Stimulated activated CD8-positive, alpha-beta memory T cell treated with anti-CD3 and anti-CD28 coated beads, Interleukin-7, amount 100 ng/mL, for 4 hours (primary cell): ENCODE data around the gene MYH16.
"Not testable (repeated sequence)": the region's sequence is repeated elsewhere in the genome, so short reads cannot be mapped to it uniquely, and the experiment has no call there.

Source experiments
- DNase-seq, 2 donors: peaks; one replicate each; pipeline ENCODE4 v3.0.0-alpha.2; 2020; ENCODE audit warnings: low read depth in 2 of 2

The MYH16 gene

DNA sequence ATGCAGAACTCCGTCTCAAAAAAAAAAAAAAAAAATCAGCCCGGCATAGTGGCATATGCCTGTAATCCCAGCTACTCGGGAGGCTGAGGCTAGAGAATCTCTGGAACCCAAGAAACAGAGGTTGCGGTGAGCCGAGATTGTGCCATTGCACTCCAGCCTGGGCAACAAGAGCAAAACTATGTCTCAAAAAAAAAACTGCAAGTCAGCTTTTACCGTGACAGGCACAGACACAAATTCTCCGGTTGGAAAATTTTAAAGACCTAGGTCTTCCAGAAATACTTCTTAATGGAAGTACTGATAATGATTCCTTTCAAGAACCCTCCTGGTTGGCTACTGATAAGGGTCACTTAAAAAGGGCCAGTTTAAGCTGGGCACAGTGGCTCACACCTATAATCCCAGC, 82.5 kb downstream of the MYH16 start:
- DNase-seq, result no peak

DNA sequence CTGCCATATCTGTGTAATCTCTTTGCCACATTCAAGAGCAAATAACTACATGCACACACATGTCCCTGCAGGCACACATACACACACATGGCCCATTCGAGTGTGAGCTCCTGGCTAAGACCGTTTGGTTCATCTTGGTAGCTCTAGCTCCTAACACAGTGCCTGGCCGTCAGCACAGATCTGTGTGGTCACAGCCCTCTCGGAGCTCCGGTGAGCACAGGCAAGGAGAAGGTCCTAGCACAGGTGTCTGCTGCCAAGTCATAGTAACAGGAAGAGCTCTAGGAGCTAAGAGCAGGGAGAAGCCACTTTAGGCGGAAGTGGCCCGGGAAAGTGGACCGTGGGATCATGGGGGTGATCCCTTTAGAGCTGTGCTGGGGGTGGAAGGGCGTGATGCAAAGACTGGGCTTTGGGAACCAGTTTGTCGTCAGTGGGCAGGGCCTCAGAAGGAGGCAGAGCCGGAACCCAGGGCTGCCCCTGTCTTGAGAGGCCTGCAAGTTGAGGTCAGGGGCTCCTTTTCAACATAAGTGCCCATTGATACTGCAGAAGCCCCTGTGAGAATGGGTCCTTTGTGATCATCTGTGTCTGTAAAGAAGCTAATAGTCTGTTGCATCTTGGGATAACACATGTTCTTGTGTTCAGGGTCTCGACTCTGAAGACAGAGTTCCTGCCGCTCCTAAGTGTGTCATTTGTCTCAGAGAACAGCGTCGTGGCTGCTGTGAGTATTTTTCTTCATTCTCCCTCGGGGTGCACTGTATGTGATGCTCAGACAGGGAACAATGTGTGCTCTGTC, 85.3 kb downstream of the MYH16 start:
- no peak for DNase-seq

DNA sequence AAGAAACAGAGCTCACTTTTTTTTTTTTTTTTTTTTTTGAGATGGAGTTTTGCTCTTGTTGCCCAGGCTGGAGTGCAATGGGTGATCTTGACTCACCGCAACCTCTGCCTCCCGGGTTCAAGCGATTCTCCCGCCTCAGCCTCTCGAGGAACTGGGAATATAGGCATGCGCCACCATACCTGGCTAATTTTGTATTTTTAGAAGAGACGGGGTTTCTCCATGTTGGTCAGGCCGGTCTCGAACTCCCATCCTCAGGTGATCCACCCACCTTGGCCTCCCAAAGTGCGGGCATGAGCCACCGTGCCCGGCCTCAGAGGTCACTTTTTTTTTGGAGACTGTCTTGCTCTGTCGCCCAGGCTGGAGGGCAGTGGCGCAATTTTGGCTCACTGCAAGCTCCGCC, 85.9 kb downstream of the MYH16 start:
- DNase-seq, result not testable (repeated sequence)

DNA sequence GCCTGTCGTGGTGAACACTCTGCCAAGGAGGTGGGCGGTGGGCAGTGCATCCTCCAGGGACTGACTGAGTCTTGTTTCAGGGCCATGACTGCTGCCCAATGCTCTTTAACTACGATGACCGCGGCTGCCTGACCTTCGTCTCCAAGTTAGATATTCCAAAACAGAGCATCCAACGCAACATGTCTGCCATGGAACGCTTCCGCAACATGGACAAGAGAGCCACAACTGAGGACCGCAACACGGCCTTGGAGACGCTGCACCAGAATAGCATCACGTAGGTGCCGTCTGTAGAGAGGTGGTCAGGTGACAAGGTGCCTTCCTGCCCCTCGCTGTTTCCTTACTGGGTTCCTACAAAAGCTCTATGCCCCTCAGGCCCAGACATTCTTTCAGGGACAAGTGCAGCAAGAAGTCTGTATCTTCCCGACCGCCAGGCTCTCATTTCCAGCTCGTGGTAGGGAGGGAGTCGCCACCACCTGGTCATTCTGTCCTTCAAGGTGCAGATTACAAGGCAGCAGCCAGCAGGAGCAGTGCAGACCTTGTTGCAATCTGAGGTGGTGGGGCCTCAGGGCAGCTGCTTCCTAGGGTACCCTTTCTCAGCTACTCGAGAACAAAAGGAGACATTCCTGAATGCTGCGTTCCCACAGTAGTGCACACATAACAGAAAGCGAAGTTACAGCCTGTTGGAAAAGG, 87.0 kb downstream of the MYH16 start:
- DNase-seq, result no peak
